ENCODE results near the gene NAP1L4.

NAP1L4 gene

GRCh38 chr11:3011891-3012885 lies 20.1 kb upstream of the NAP1L4 start:
- Histone ChIP-seq H3K27ac (peak overlapping the region in 1 of 21 experiments; percentile 35), H3K4me3 (no peak overlapping the region)

- no peak overlapping the region for H3K4me3 ChIP-seq
- no peak overlapping the region for H3K27ac ChIP-seq
Observed at GRCh38 chr11:3010521-3011275, 18.6 kb upstream of the NAP1L4 start.

GRCh38 chr11:3010004-3010403 lies 17.9 kb upstream of the NAP1L4 start:
- H3K4me3 ChIP-seq: no peak overlapping the region
- peak overlapping the region in 1 of 21 experiments; percentile 23 for H3K27ac ChIP-seq

GRCh38 chr11:3009481-3009880 lies 17.4 kb upstream of the NAP1L4 start:
- H3K4me3 ChIP-seq: no peak overlapping the region
- H3K27ac ChIP-seq: no peak overlapping the region

- Histone ChIP-seq H3K4me3 (no peak overlapping the region), H3K27ac (no peak overlapping the region)
Observed at GRCh38 chr11:3008746-3009336, 16.7 kb upstream of the NAP1L4 start.

- H3K27ac ChIP-seq: peak overlapping the region in 2 of 21 experiments; percentile 5 to 6
- no peak overlapping the region for H3K4me3 ChIP-seq
Observed at GRCh38 chr11:3007404-3008010, 15.4 kb upstream of the NAP1L4 start.

GRCh38 chr11:3006505-3007260 lies 14.6 kb upstream of the NAP1L4 start:
- H3K27ac ChIP-seq: peak overlapping the region in 3 of 21 experiments; percentile 5 to 45 (median 19)
- no peak overlapping the region for H3K4me3 ChIP-seq

- H3K27ac ChIP-seq: peak overlapping the region in 12 of 21 experiments; percentile 7 to 79 (median 57)
- H3K4me3 ChIP-seq: no peak overlapping the region
Observed at GRCh38 chr11:3004481-3004880, 12.4 kb upstream of the NAP1L4 start.

GRCh38 chr11:3003396-3004231 lies 11.5 kb upstream of the NAP1L4 start:
- H3K4me3 ChIP-seq: no peak overlapping the region
- peak overlapping the region in 20 of 21 experiments; percentile 3 to 79 (median 68) for H3K27ac ChIP-seq

- no peak overlapping the region for H3K4me3 ChIP-seq
- peak overlapping the region in 10 of 21 experiments; percentile 13 to 79 (median 66) for H3K27ac ChIP-seq
Observed at GRCh38 chr11:3002871-3003270, 10.7 kb upstream of the NAP1L4 start.

- Histone ChIP-seq H3K4me3 (no peak overlapping the region), H3K27ac (peak overlapping the region in 8 of 21 experiments; percentile 13 to 77 (median 62))
Observed at GRCh38 chr11:3002351-3002861, 10.3 kb upstream of the NAP1L4 start.

GRCh38 chr11:3001496-3001895 lies 9.4 kb upstream of the NAP1L4 start:
- Histone ChIP-seq H3K27ac (peak overlapping the region in 14 of 21 experiments; percentile 7 to 81 (median 64)), H3K4me3 (no peak overlapping the region)

GRCh38 chr11:3000032-3000961 lies 8.2 kb upstream of the NAP1L4 start:
- Histone ChIP-seq H3K4me3 (no peak overlapping the region), H3K27ac (peak overlapping the region in 18 of 21 experiments; percentile 7 to 81 (median 62))

- Histone ChIP-seq H3K4me3 (no peak overlapping the region), H3K27ac (peak overlapping the region in 7 of 21 experiments; percentile 30 to 81 (median 71))
Observed at GRCh38 chr11:2999464-2999998, 7.4 kb upstream of the NAP1L4 start.

GRCh38 chr11:2998073-2998850 lies 6.1 kb upstream of the NAP1L4 start:
- H3K4me3 ChIP-seq: no peak overlapping the region
- no peak overlapping the region for H3K27ac ChIP-seq

- Histone ChIP-seq H3K27ac (no peak overlapping the region), H3K4me3 (no peak overlapping the region)
Observed at GRCh38 chr11:2997406-2997805, 5.3 kb upstream of the NAP1L4 start.

Measured in skin epidermis (tissue), 12 donors.